ENCODE data around the gene MERTK.

The MERTK gene

GRCh38 chr2:111883661-111884591, 14.5 kb upstream of the MERTK start, which contains the start of gene ANAPC1:
ANAPC1 (minus strand) TSS chr2:111884193; CDS start chr2:111880825, 3,368 bp downstream.
- Histone ChIP-seq H3K4me3 (ENCODE audit: low read length) (peak within 1 kb of the TSS; percentile 83), H3K9me3 (ENCODE audit: control insufficient read depth, insufficient read depth, low read length) (no peaks in the 10 kb centered on the region), H3K4me2 (ENCODE audit: low read length) (peak within 1 kb of the TSS; percentile 77), H3K9me2 (replicated peaks; ENCODE audit: control insufficient read depth, low read length) (no peaks in the 10 kb centered on the region), H3K79me2 (ENCODE audit: control insufficient read depth, low read length) (peaks cover 48% of the 10 kb centered on the region), H4K20me1 (ENCODE audit: control insufficient read depth, insufficient read depth, low read depth, low read length) (no peaks in the 10 kb centered on the region), H3K36me3 (ENCODE audit: control insufficient read depth, low read length) (peaks cover 24% of the 10 kb centered on the region), H3K27me3 (ENCODE audit: control insufficient read depth, low read length) (no peaks in the 10 kb centered on the region), H3K27ac (ENCODE audit: low read depth, low read length) (peak within 1 kb of the TSS; percentile 93), H3K4me1 (ENCODE audit: control insufficient read depth, low read length) (peaks cover 15% of the 10 kb centered on the region), H3F3A (ENCODE audit: control insufficient read depth, insufficient read depth) (peaks cover 16% of the 10 kb centered on the region)
- TF ChIP-seq CTCF (IDR thresholded peaks at IDR 0.05; ENCODE audit: low read depth, low read length, poor library complexity, severe bottlenecking) (no peak), EZH2phosphoT487 (IDR thresholded peaks at IDR 0.05; ENCODE audit: borderline replicate concordance, low read length) (no peak)

- Histone ChIP-seq H3K4me1 (ENCODE audit: control insufficient read depth, low read length) (peaks cover 15% of the 10 kb centered on the region), H4K20me1 (ENCODE audit: control insufficient read depth, insufficient read depth, low read depth, low read length) (no peaks in the 10 kb centered on the region), H3F3A (ENCODE audit: control insufficient read depth, insufficient read depth) (peaks cover 16% of the 10 kb centered on the region), H3K36me3 (ENCODE audit: control insufficient read depth, low read length) (peaks cover 21% of the 10 kb centered on the region), H3K4me3 (ENCODE audit: low read length) (peak overlapping the region; percentile 83), H3K4me2 (ENCODE audit: low read length) (peak overlapping the region; percentile 77), H3K9me2 (replicated peaks; ENCODE audit: control insufficient read depth, low read length) (no peaks in the 10 kb centered on the region), H3K9me3 (ENCODE audit: control insufficient read depth, insufficient read depth, low read length) (no peaks in the 10 kb centered on the region), H3K27me3 (ENCODE audit: control insufficient read depth, low read length) (no peaks in the 10 kb centered on the region), H3K27ac (ENCODE audit: low read depth, low read length) (peak overlapping the region; percentile 93), H3K79me2 (ENCODE audit: control insufficient read depth, low read length) (peaks cover 48% of the 10 kb centered on the region)
- peak; percentile 9 for TF ChIP-seq CTCF (IDR thresholded peaks at IDR 0.05; ENCODE audit: low read depth, low read length, poor library complexity, severe bottlenecking)
- TF ChIP-seq EZH2phosphoT487 (IDR thresholded peaks at IDR 0.05; ENCODE audit: borderline replicate concordance, low read length), result no peak
These were observed 13.8 kb upstream of the MERTK start for GRCh38 chr2:111884592-111884964.

GRCh38 chr2:111896024-111896423, 2.4 kb upstream of the MERTK start:
- H3K4me2 ChIP-seq (ENCODE audit: low read length), result no peak overlapping the region
- H3K27me3 ChIP-seq (ENCODE audit: control insufficient read depth, low read length), result peaks cover 35% of the 10 kb centered on the region
- no peaks in the 10 kb centered on the region for H3K36me3 ChIP-seq (ENCODE audit: control insufficient read depth, low read length)
- TF ChIP-seq EZH2phosphoT487 (IDR thresholded peaks at IDR 0.05; ENCODE audit: borderline replicate concordance, low read length) (no peak), CTCF (IDR thresholded peaks at IDR 0.05; ENCODE audit: low read depth, low read length, poor library complexity, severe bottlenecking) (no peak)
- no peak overlapping the region for H3K4me3 ChIP-seq (ENCODE audit: low read length)
- no peak overlapping the region for H3K27ac ChIP-seq (ENCODE audit: low read depth, low read length)
- H3K4me1 ChIP-seq (ENCODE audit: control insufficient read depth, low read length), result peaks cover 8% of the 10 kb centered on the region
- H3K79me2 ChIP-seq (ENCODE audit: control insufficient read depth, low read length), result no peaks in the 10 kb centered on the region
- H4K20me1 ChIP-seq (ENCODE audit: control insufficient read depth, insufficient read depth, low read depth, low read length), result no peaks in the 10 kb centered on the region
- H3K9me2 ChIP-seq (replicated peaks; ENCODE audit: control insufficient read depth, low read length), result no peaks in the 10 kb centered on the region
- no peaks in the 10 kb centered on the region for H3K9me3 ChIP-seq (ENCODE audit: control insufficient read depth, insufficient read depth, low read length)
- 0 out of 2 replicates have a peak, but pooled peaks cover 5% of the 10 kb centered on the region for H3F3A ChIP-seq (ENCODE audit: control insufficient read depth, insufficient read depth)

Data from DOHH2 (cell line).